HEK293T (cell line): Measurements from ENCODE around the gene CCDC171.

Experiments
- BHLHE40 ChIP-seq: fragments of 450-650 bp; IDR thresholded peaks from 2 replicates; pipeline ENCODE4 v1.6.1; 2016; ENCODE audit warnings: mild to moderate bottlenecking, moderate library complexity, borderline replicate concordance
- ELF4 ChIP-seq: fragments of 450-650 bp; IDR thresholded peaks from 2 replicates; pipeline ENCODE4 v1.6.1; 2017; ENCODE audit warnings: antibody characterized with exemption
- FOXK2 ChIP-seq: fragments of 450-650 bp; IDR thresholded peaks from 2 replicates; pipeline ENCODE4 v1.6.1; 2016; ENCODE audit warnings: mild to moderate bottlenecking
- FOXM1 ChIP-seq: fragments of 450-650 bp; IDR thresholded peaks from 2 replicates; pipeline ENCODE4 v1.6.1; 2017; ENCODE audit warnings: mild to moderate bottlenecking, borderline replicate concordance
- HDGF ChIP-seq: fragments of 450-650 bp; IDR thresholded peaks from 2 replicates; pipeline ENCODE4 v1.6.1; 2017; ENCODE audit warnings: antibody characterized with exemption, borderline replicate concordance
- L3MBTL2 ChIP-seq: fragments of 450-650 bp; conservative IDR thresholded peaks from 2 replicates; pipeline ENCODE4 v1.6.1; 2016; ENCODE audit warnings: mild to moderate bottlenecking
- LEF1 ChIP-seq: fragments of 450-650 bp; IDR thresholded peaks from 2 replicates; pipeline ENCODE4 v1.6.1; 2017; ENCODE audit warnings: mild to moderate bottlenecking, borderline replicate concordance
- NFRKB ChIP-seq: fragments of 450-650 bp; IDR thresholded peaks from 2 replicates; pipeline ENCODE4 v1.6.1; 2016; ENCODE audit warnings: mild to moderate bottlenecking, moderate library complexity
- SP1 ChIP-seq: fragments of 450-650 bp; IDR thresholded peaks from 2 replicates; pipeline ENCODE4 v1.6.1; 2017
- SUZ12 ChIP-seq: fragments of 450-650 bp; IDR thresholded peaks from 2 replicates; pipeline ENCODE4 v1.6.1; 2016; ENCODE audit warnings: mild to moderate bottlenecking
- TARDBP ChIP-seq: fragments of 450-650 bp; IDR thresholded peaks from 2 replicates; pipeline ENCODE4 v1.6.1; 2016
- ZNF384 ChIP-seq: fragments of 450-650 bp; IDR thresholded peaks from 2 replicates; pipeline ENCODE4 v1.6.1; 2016
- TF ChIP-seq, protein P1 (sequence below): fragments of 450-650 bp; IDR thresholded peaks from 2 replicates; pipeline ENCODE4 v1.6.1; 2016

DNA sequence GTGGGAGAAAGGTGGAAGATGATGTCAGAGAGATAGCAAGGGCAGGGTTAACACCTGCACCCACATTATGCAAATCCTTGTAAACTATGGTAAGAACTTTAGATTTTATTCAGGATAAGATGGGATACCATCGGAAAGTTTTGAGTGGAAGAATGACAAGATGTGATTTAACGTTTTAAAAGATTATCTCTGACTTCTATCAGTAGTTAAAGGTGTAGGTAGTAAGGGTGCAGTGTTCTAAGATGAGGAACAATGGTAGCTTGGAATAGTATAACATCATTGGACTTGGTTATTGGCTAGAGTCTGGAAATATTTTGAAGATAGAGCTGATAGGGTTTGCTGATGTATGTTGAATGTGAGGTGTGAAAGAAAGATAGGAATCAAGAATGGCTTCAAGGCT lies 211.3 kb downstream of the CCDC171 start:
- TF ChIP-seq ELF4 (no peak), FOXM1 (no peak), SUZ12 (no peak), LEF1 (no peak), BHLHE40 (no peak), FOXK2 (no peak), ZNF384 (no peak), SP1 (no peak), TARDBP (no peak), NFRKB (no peak), L3MBTL2 (no peak), HDGF (no peak)
- TF ChIP-seq, protein P1, sequence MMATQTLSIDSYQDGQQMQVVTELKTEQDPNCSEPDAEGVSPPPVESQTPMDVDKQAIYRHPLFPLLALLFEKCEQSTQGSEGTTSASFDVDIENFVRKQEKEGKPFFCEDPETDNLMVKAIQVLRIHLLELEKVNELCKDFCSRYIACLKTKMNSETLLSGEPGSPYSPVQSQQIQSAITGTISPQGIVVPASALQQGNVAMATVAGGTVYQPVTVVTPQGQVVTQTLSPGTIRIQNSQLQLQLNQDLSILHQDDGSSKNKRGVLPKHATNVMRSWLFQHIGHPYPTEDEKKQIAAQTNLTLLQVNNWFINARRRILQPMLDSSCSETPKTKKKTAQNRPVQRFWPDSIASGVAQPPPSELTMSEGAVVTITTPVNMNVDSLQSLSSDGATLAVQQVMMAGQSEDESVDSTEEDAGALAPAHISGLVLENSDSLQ: no peak
